Natural killer cell (primary cell): ENCODE results near the gene SLIT1. TPM values are rescaled to one million over a fixed set of nuclear protein-coding genes. Genes with fewer than 3 reads are reported as not detected.

Experiments used
- ATAC-seq, 3 donors: fragments of 150-1000 bp in 2 of 3; fragments of 200-7000 bp in 1 of 3; cut with Tn5 transposase; 1 replicate in 1 of 3; 2 replicates in 2 of 3; pipeline ENCODE4 v1.10.0; 2021; ENCODE audit warnings: mild to moderate bottlenecking in 2 of 3, moderate library complexity in 2 of 3
- DNase-seq, 2 donors: peaks; one replicate each; pipeline versions ENCODE4 v3.0.0 to v3.0.0-alpha.2; 2013 to 2021; ENCODE audit warnings: mixed read lengths in 1 of 2
- H3K27ac ChIP-seq: one replicate; pipeline ENCODE4 v1.5.1; 2013; ENCODE audit warnings: mild to moderate bottlenecking, low read length
- H3K27me3 ChIP-seq: one replicate; pipeline ENCODE4 v1.6.1; 2013; ENCODE audit warnings: low read length; ENCODE audit not compliant: control insufficient read depth, insufficient read depth
- H3K36me3 ChIP-seq: one replicate; pipeline ENCODE4 v1.6.1; 2013; ENCODE audit warnings: low read length; ENCODE audit not compliant: control insufficient read depth, insufficient read depth
- H3K4me1 ChIP-seq: one replicate; pipeline ENCODE4 v1.6.1; 2013; ENCODE audit warnings: low read length; ENCODE audit not compliant: control insufficient read depth, insufficient read depth
- H3K4me3 ChIP-seq: one replicate; pipeline ENCODE4 v1.5.1; 2013; ENCODE audit warnings: low read length
- H3K9me3 ChIP-seq: one replicate; pipeline ENCODE4 v1.6.1; 2013; ENCODE audit warnings: low read length; ENCODE audit not compliant: control insufficient read depth, insufficient read depth
- H3K27ac Mint-ChIP-seq, 2 donors: one replicate each; pipeline ENCODE4 v1.8.0; 2022; ENCODE audit warnings: mild to moderate bottlenecking in 2 of 2, mixed read lengths in 2 of 2, moderate library complexity in 1 of 2
- H3K27me3 Mint-ChIP-seq, 2 donors: one replicate each; pipeline ENCODE4 v1.8.0; 2022; ENCODE audit warnings: low read depth in 2 of 2, mixed read lengths in 2 of 2
- H3K36me3 Mint-ChIP-seq: one replicate; pipeline ENCODE4 v1.8.0; 2022; ENCODE audit warnings: mixed read lengths
- H3K4me1 Mint-ChIP-seq, 2 donors: one replicate each; pipeline ENCODE4 v1.8.0; 2022; ENCODE audit warnings: mixed read lengths in 2 of 2
- H3K4me3 Mint-ChIP-seq: one replicate; pipeline ENCODE4 v1.8.0; 2022; ENCODE audit warnings: mild to moderate bottlenecking, moderate library complexity, mixed read lengths
- H3K9me3 Mint-ChIP-seq, 2 donors: one replicate each; pipeline ENCODE4 v1.8.0; 2022; ENCODE audit warnings: mixed read lengths in 2 of 2
- WGBS: methylation state at CpG from one replicate; pipeline ENCODE4 v1.1.7; 2013; ENCODE audit warnings: missing lambda C conversion rate; ENCODE audit not compliant: insufficient coverage; 5-methylcytosine and 5-hydroxymethylcytosine counted together
- intact Hi-C: fragments of 100-400 bp; cut with micrococcal nuclease; formaldehyde crosslinking; loops from one replicate; pipeline ENCODE4 v1.14.2; 2022
- total RNA-seq, 4 donors: library from RNA; stranded (reverse); fragments of 120-200 nt in 1 of 4; gene quantifications; one replicate each; pipeline versions ENCODE4 v1.2.3 to v1.2.4, GENCODE V29; 2013 to 2022
- TF ChIP-seq, protein P1 (sequence below): fragments of 200-600 bp; IDR thresholded peaks from one replicate; pipeline ENCODE4 v1.8.0; 2022; ENCODE audit warnings: antibody characterized with exemption

The SLIT1 gene
- total RNA-seq, 3 donors from 2014 or later (not counting 1 experiment from before 2014, with no cell fraction given): 0.28 to 1.5 (median 1.1) TPM

- ATAC-seq (no peak), DNase-seq (no peak)
- Histone ChIP-seq H3K27ac (no peak overlapping the region), H3K27me3 (no peaks in the 10 kb centered on the region), H3K4me3 (no peak overlapping the region), H3K9me3 (no peaks in the 10 kb centered on the region), H3K4me1 (peaks cover 11% of the 10 kb centered on the region), H3K36me3 (no peaks in the 10 kb centered on the region)
- intact Hi-C loops: no loop called here
- no peak overlapping the region for H3K4me3 Mint-ChIP-seq
- TF ChIP-seq, protein P1, sequence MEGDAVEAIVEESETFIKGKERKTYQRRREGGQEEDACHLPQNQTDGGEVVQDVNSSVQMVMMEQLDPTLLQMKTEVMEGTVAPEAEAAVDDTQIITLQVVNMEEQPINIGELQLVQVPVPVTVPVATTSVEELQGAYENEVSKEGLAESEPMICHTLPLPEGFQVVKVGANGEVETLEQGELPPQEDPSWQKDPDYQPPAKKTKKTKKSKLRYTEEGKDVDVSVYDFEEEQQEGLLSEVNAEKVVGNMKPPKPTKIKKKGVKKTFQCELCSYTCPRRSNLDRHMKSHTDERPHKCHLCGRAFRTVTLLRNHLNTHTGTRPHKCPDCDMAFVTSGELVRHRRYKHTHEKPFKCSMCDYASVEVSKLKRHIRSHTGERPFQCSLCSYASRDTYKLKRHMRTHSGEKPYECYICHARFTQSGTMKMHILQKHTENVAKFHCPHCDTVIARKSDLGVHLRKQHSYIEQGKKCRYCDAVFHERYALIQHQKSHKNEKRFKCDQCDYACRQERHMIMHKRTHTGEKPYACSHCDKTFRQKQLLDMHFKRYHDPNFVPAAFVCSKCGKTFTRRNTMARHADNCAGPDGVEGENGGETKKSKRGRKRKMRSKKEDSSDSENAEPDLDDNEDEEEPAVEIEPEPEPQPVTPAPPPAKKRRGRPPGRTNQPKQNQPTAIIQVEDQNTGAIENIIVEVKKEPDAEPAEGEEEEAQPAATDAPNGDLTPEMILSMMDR: no peak
- no peaks in the 10 kb centered on the region for H3K36me3 Mint-ChIP-seq
- no peaks in the 10 kb centered on the region for H3K27me3 Mint-ChIP-seq
- 88% methylated on average over 8 of the region's 8 CpGs for WGBS
- H3K27ac Mint-ChIP-seq: no peak overlapping the region
- H3K4me1 Mint-ChIP-seq: peaks cover 7 to 23% of the 10 kb centered on the region in 2 donors
- no peaks in the 10 kb centered on the region for H3K9me3 Mint-ChIP-seq
Observed at GRCh38 chr10:97013568-97013967, 172.2 kb downstream of the SLIT1 start.

- intact Hi-C loops: no loop called here
- H3K27me3 Mint-ChIP-seq: no peaks in the 10 kb centered on the region
- peaks cover 6% of the 10 kb centered on the region for H3K36me3 Mint-ChIP-seq
- H3K36me3 ChIP-seq: no peaks in the 10 kb centered on the region
- no peaks in the 10 kb centered on the region for H3K27me3 ChIP-seq
- DNase-seq: no peak
- no peaks in the 10 kb centered on the region for H3K9me3 ChIP-seq
- peaks cover 0 to 3% of the 10 kb centered on the region in 2 donors for H3K9me3 Mint-ChIP-seq
- no peak overlapping the region for H3K4me3 ChIP-seq
- H3K4me3 Mint-ChIP-seq: no peak overlapping the region
- H3K27ac ChIP-seq: no peak overlapping the region
- H3K4me1 Mint-ChIP-seq: peaks cover 7 to 22% of the 10 kb centered on the region in 2 donors
- TF ChIP-seq, protein P1: no peak
- ATAC-seq: no peak
- WGBS: 93% methylated on average over 8 of the region's 8 CpGs
- peaks cover 11% of the 10 kb centered on the region for H3K4me1 ChIP-seq
- H3K27ac Mint-ChIP-seq: no peak overlapping the region
Observed at GRCh38 chr10:97012470-97012869, 173.3 kb downstream of the SLIT1 start.

GRCh38 chr10:97011397-97011796 lies 174.4 kb downstream of the SLIT1 start:
- no peak overlapping the region for H3K4me3 Mint-ChIP-seq
- Histone ChIP-seq H3K9me3 (no peaks in the 10 kb centered on the region), H3K4me3 (no peak overlapping the region), H3K27me3 (no peaks in the 10 kb centered on the region), H3K27ac (no peak overlapping the region), H3K4me1 (peaks cover 2% of the 10 kb centered on the region), H3K36me3 (no peaks in the 10 kb centered on the region)
- no peak for DNase-seq
- no peaks in the 10 kb centered on the region for H3K27me3 Mint-ChIP-seq
- H3K4me1 Mint-ChIP-seq: peaks cover 0 to 11% of the 10 kb centered on the region in 2 donors
- TF ChIP-seq, protein P1: no peak
- ATAC-seq: no peak
- peaks cover 3 to 9% of the 10 kb centered on the region in 2 donors for H3K9me3 Mint-ChIP-seq
- H3K36me3 Mint-ChIP-seq: peaks cover 16% of the 10 kb centered on the region
- intact Hi-C loops: no loop called here
- no peak overlapping the region for H3K27ac Mint-ChIP-seq

DNA sequence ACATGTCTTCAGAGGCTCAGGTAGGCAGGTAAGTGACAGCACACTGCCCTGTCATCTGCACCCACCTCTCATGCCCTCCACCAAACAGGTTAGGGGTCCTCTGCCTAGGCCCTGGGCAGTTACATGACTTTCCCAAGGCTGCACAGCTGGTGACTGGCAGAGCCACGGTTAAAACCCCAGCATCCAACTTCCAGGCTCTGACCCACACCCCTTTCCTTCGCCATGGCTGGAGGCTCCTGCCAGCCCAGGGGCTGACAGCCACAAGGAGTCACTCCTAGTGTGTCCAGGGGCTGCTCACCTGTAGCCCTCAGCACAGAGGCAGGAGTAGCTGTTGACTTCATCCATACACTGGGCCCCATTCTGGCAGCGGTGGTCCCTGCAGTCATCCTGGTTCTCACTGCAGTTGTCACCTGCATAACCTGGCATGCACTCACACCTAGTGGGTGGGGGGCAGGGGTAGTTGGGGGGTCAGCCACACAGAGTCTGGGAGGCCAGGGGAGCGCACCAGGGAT lies 175.0 kb downstream of the SLIT1 start:
- Histone ChIP-seq H3K9me3 (peaks cover 3% of the 10 kb centered on the region), H3K27ac (no peak overlapping the region), H3K4me3 (no peak overlapping the region), H3K36me3 (no peaks in the 10 kb centered on the region), H3K4me1 (no peaks in the 10 kb centered on the region), H3K27me3 (no peaks in the 10 kb centered on the region)
- Mint-ChIP-seq H3K36me3 (peaks cover 16% of the 10 kb centered on the region), H3K9me3 (peaks cover 3 to 9% of the 10 kb centered on the region in 2 donors), H3K27ac (no peak overlapping the region), H3K4me1 (peaks cover 0 to 8% of the 10 kb centered on the region in 2 donors), H3K27me3 (no peaks in the 10 kb centered on the region), H3K4me3 (no peak overlapping the region)
- peak in 1 of 3 donors; percentile 28 for ATAC-seq
- intact Hi-C loops: no loop called here
- TF ChIP-seq, protein P1: no peak
- no peak for DNase-seq
- 89% methylated on average over 4 of the region's 4 CpGs for WGBS
